Measurements from ENCODE around the gene PRKG1. TPM values are rescaled to one million over a fixed set of nuclear protein-coding genes. Genes with fewer than 3 reads are reported as not detected.

The PRKG1 gene
- total and polyA plus RNA-seq, 2 experiments from 2014 or later, result 18.2 to 21.1 TPM

DNA sequence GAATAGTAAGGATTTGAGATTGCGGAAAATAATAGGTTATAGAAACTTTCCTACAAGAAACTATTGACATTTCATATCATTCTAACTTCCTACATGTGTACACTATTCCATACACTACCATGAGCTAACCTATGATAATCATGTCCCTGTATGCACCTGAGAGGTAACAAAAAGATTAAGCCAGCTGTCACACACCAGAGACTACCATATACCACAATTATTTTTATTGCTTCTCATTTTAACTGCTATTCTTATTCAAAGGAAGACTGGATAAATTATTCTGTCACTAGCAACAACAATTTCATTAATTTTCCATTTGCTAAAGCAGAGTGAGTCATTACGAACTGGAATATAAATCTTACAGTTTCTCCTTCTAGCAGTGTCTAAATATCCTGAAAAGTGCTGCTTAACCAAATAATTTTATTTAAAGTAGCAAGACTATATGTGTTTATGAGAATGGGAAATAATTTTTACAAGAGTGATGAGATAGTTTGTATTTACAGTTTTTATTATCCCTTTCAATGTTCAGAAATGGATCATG lies 1004.2 kb downstream of the PRKG1 start (continued):
- TF ChIP-seq, protein P1, sequence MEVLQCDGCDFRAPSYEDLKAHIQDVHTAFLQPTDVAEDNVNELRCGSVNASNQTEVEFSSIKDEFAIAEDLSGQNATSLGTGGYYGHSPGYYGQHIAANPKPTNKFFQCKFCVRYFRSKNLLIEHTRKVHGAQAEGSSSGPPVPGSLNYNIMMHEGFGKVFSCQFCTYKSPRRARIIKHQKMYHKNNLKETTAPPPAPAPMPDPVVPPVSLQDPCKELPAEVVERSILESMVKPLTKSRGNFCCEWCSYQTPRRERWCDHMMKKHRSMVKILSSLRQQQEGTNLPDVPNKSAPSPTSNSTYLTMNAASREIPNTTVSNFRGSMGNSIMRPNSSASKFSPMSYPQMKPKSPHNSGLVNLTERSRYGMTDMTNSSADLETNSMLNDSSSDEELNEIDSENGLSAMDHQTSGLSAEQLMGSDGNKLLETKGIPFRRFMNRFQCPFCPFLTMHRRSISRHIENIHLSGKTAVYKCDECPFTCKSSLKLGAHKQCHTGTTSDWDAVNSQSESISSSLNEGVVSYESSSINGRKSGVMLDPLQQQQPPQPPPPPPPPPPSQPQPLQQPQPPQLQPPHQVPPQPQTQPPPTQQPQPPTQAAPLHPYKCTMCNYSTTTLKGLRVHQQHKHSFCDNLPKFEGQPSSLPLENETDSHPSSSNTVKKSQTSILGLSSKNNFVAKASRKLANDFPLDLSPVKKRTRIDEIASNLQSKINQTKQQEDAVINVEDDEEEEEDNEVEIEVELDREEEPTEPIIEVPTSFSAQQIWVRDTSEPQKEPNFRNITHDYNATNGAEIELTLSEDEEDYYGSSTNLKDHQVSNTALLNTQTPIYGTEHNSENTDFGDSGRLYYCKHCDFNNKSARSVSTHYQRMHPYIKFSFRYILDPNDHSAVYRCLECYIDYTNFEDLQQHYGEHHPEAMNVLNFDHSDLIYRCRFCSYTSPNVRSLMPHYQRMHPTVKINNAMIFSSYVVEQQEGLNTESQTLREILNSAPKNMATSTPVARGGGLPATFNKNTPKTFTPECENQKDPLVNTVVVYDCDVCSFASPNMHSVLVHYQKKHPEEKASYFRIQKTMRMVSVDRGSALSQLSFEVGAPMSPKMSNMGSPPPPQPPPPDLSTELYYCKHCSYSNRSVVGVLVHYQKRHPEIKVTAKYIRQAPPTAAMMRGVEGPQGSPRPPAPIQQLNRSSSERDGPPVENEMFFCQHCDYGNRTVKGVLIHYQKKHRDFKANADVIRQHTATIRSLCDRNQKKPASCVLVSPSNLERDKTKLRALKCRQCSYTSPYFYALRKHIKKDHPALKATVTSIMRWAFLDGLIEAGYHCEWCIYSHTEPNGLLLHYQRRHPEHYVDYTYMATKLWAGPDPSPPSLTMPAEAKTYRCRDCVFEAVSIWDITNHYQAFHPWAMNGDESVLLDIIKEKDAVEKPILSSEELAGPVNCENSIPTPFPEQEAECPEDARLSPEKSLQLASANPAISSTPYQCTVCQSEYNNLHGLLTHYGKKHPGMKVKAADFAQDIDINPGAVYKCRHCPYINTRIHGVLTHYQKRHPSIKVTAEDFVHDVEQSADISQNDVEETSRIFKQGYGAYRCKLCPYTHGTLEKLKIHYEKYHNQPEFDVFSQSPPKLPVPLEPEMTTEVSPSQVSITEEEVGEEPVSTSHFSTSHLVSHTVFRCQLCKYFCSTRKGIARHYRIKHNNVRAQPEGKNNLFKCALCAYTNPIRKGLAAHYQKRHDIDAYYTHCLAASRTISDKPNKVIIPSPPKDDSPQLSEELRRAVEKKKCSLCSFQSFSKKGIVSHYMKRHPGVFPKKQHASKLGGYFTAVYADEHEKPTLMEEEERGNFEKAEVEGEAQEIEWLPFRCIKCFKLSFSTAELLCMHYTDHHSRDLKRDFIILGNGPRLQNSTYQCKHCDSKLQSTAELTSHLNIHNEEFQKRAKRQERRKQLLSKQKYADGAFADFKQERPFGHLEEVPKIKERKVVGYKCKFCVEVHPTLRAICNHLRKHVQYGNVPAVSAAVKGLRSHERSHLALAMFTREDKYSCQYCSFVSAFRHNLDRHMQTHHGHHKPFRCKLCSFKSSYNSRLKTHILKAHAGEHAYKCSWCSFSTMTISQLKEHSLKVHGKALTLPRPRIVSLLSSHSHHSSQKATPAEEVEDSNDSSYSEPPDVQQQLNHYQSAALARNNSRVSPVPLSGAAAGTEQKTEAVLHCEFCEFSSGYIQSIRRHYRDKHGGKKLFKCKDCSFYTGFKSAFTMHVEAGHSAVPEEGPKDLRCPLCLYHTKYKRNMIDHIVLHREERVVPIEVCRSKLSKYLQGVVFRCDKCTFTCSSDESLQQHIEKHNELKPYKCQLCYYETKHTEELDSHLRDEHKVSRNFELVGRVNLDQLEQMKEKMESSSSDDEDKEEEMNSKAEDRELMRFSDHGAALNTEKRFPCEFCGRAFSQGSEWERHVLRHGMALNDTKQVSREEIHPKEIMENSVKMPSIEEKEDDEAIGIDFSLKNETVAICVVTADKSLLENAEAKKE (CRISPR knock-in tag; IDR thresholded peaks at IDR 0.05), result no peak
- TF ChIP-seq CREB1 (CRISPR knock-in tag; IDR thresholded peaks at IDR 0.05; ENCODE audit: low read depth) (no peak), STAT1 (IDR thresholded peaks at IDR 0.05; ENCODE audit: unreplicated experiment) (no peak), EZH2 (IDR thresholded peaks at IDR 0.05; ENCODE audit: low read depth, unreplicated experiment) (no peak), POLR2AphosphoS5 (IDR thresholded peaks at IDR 0.05; ENCODE audit: low read depth) (no peak)

DNA sequence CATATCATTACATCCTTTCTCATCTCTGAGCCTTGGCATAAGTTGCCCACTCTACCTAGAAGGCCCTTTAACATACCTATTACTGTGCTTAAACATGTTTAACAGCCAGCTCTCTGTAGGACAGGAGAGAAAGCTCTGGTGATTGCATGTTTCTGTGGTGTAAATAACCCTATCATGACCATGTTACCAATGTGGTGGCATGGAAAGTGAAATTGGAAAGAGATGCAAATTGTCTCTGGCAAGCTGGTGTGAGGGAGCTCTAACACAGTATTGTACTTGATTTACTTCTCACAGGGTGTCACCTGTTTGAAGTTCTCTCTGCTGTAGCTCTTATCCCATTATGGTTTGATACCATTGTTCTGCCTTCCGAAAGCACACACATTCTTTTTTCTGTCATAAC lies 1008.0 kb downstream of the PRKG1 start:
- H3K79me2 ChIP-seq (replicated peaks; ENCODE audit: insufficient read depth), result no peaks in the 10 kb centered on the region
- no peak overlapping the region for H3K27ac ChIP-seq (ENCODE audit: low read depth)
- H3K4me2 ChIP-seq, result no peak overlapping the region
- H3K4me3 Mint-ChIP-seq, result no peak overlapping the region
- H3F3A ChIP-seq (replicated peaks; ENCODE audit: low read depth), result no peaks in the 10 kb centered on the region
- H3K27me3 Mint-ChIP-seq (ENCODE audit: insufficient read depth, low read depth, poor library complexity), result no peaks in the 10 kb centered on the region
- H3K36me3 ChIP-seq (ENCODE audit: insufficient read depth), result no peaks in the 10 kb centered on the region
- peaks cover 2% of the 10 kb centered on the region; the same call in 1 of the 2 replicates for H3K9me2 ChIP-seq (ENCODE audit: insufficient read depth)
- no peak overlapping the region for H3K4me3 ChIP-seq
- no peaks in the 10 kb centered on the region for H3K27me3 ChIP-seq (ENCODE audit: insufficient read depth)
- no peak for DNase-seq (ENCODE audit: low spot score)
- peaks cover 9% of the 10 kb centered on the region; the same call in 2 of the 3 replicates for H3K4me1 Mint-ChIP-seq
- no peak overlapping the region for H2AFZ ChIP-seq
- H3K9me3 Mint-ChIP-seq, result no peaks in the 10 kb centered on the region
- H3K36me3 Mint-ChIP-seq (ENCODE audit: low read depth), result no peaks in the 10 kb centered on the region
- no peak for ATAC-seq
- no peaks in the 10 kb centered on the region for H4K20me1 ChIP-seq (replicated peaks; ENCODE audit: insufficient read depth)
- no peak overlapping the region for H3K27ac Mint-ChIP-seq
- H3K4me1 ChIP-seq (ENCODE audit: insufficient read depth), result no peaks in the 10 kb centered on the region
- no peak for TF ChIP-seq POLR2AphosphoS5 (IDR thresholded peaks at IDR 0.05; ENCODE audit: low read depth)
- no peak for TF ChIP-seq EZH2phosphoT487 (IDR thresholded peaks at IDR 0.05; ENCODE audit: unreplicated experiment)
- TF ChIP-seq ZNF331 (CRISPR knock-in tag; IDR thresholded peaks at IDR 0.05; ENCODE audit: low read depth), result no peak
- TF ChIP-seq, protein P2, sequence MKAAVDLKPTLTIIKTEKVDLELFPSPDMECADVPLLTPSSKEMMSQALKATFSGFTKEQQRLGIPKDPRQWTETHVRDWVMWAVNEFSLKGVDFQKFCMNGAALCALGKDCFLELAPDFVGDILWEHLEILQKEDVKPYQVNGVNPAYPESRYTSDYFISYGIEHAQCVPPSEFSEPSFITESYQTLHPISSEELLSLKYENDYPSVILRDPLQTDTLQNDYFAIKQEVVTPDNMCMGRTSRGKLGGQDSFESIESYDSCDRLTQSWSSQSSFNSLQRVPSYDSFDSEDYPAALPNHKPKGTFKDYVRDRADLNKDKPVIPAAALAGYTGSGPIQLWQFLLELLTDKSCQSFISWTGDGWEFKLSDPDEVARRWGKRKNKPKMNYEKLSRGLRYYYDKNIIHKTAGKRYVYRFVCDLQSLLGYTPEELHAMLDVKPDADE (IDR thresholded peaks at IDR 0.05), result no peak
- no peak for TF ChIP-seq ZNF114 (CRISPR knock-in tag; IDR thresholded peaks at IDR 0.05)
- TF ChIP-seq, protein P3, sequence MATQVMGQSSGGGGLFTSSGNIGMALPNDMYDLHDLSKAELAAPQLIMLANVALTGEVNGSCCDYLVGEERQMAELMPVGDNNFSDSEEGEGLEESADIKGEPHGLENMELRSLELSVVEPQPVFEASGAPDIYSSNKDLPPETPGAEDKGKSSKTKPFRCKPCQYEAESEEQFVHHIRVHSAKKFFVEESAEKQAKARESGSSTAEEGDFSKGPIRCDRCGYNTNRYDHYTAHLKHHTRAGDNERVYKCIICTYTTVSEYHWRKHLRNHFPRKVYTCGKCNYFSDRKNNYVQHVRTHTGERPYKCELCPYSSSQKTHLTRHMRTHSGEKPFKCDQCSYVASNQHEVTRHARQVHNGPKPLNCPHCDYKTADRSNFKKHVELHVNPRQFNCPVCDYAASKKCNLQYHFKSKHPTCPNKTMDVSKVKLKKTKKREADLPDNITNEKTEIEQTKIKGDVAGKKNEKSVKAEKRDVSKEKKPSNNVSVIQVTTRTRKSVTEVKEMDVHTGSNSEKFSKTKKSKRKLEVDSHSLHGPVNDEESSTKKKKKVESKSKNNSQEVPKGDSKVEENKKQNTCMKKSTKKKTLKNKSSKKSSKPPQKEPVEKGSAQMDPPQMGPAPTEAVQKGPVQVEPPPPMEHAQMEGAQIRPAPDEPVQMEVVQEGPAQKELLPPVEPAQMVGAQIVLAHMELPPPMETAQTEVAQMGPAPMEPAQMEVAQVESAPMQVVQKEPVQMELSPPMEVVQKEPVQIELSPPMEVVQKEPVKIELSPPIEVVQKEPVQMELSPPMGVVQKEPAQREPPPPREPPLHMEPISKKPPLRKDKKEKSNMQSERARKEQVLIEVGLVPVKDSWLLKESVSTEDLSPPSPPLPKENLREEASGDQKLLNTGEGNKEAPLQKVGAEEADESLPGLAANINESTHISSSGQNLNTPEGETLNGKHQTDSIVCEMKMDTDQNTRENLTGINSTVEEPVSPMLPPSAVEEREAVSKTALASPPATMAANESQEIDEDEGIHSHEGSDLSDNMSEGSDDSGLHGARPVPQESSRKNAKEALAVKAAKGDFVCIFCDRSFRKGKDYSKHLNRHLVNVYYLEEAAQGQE (IDR thresholded peaks at IDR 0.05; ENCODE audit: unreplicated experiment), result no peak
- no peak for TF ChIP-seq EZH2 (IDR thresholded peaks at IDR 0.05; ENCODE audit: low read depth, unreplicated experiment)

All from GM23338 (cell line).